SK-N-SH treated with all-trans-retinoic acid at 6 μM for 48 hours (cell line): Measurements from ENCODE around the gene FAR1.

ENCODE experiments used
- ATAC-seq: fragments of 200-7000 bp; cut with Tn5 transposase; 3 replicates; pipeline ENCODE4 v1.9.1; 2020; ENCODE audit warnings: mild to moderate bottlenecking, moderate library complexity
- ARNTL ChIP-seq: fragments of 450-650 bp; formaldehyde crosslinking; IDR thresholded peaks from 2 replicates; pipeline ENCODE4 v1.5.0; 2020; ENCODE audit warnings: low read depth, mild to moderate bottlenecking, moderate library complexity, borderline replicate concordance
- BACH2 ChIP-seq: fragments of 250-450 bp; sonication (Bioruptor Pico); IDR thresholded peaks from 2 replicates; pipeline ENCODE4 v1.9.0; 2021; ENCODE audit warnings: mild to moderate bottlenecking, borderline replicate concordance
- CSDC2 ChIP-seq: fragments of 250-450 bp; sonication (Bioruptor Pico); IDR thresholded peaks from 2 replicates; pipeline ENCODE4 v1.5.0; 2020; ENCODE audit warnings: mild to moderate bottlenecking, moderate library complexity
- CSRNP3 ChIP-seq: fragments of 250-450 bp; sonication (Bioruptor Pico); IDR thresholded peaks from 2 replicates; pipeline ENCODE4 v1.5.1; 2021; ENCODE audit warnings: mild to moderate bottlenecking, moderate library complexity
- ESRRG ChIP-seq: fragments of 250-450 bp; sonication (Bioruptor Pico); IDR thresholded peaks from 2 replicates; pipeline ENCODE4 v1.6.1; 2021; ENCODE audit warnings: mild to moderate bottlenecking
- GLIS3 ChIP-seq: fragments of 250-450 bp; sonication (Bioruptor Pico); IDR thresholded peaks from 2 replicates; pipeline ENCODE4 v1.5.0; 2020; ENCODE audit warnings: mild to moderate bottlenecking, moderate library complexity
- ISL1 ChIP-seq: fragments of 250-450 bp; sonication (Bioruptor Pico); IDR thresholded peaks from 2 replicates; pipeline ENCODE4 v2.1.2; 2022; ENCODE audit warnings: mild to moderate bottlenecking, moderate library complexity
- OSR1 ChIP-seq: fragments of 250-450 bp; sonication (Bioruptor Pico); IDR thresholded peaks from 2 replicates; pipeline ENCODE4 v1.8.0; 2022; ENCODE audit warnings: moderate library complexity, mild to moderate bottlenecking, inconsistent platforms
- PPARA ChIP-seq: fragments of 250-450 bp; sonication (Bioruptor Pico); IDR thresholded peaks from 2 replicates; pipeline ENCODE4 v1.5.0; 2020; ENCODE audit warnings: mild to moderate bottlenecking, borderline replicate concordance
- RARB ChIP-seq: fragments of 250-450 bp; sonication (Bioruptor Pico); IDR thresholded peaks from 2 replicates; pipeline ENCODE4 v1.8.0; 2021; ENCODE audit warnings: mild to moderate bottlenecking, moderate library complexity
- SNAI2 ChIP-seq: fragments of 250-450 bp; sonication (Bioruptor Pico); IDR thresholded peaks from 2 replicates; pipeline ENCODE4 v1.5.0; 2020; ENCODE audit warnings: mild to moderate bottlenecking, moderate library complexity
- TCF4 ChIP-seq: fragments of 250-450 bp; sonication (Bioruptor Pico); IDR thresholded peaks from 2 replicates; pipeline ENCODE4 v1.8.0; 2021; ENCODE audit warnings: mild to moderate bottlenecking, moderate library complexity, borderline replicate concordance
- TOX ChIP-seq: fragments of 250-450 bp; sonication (Bioruptor Pico); IDR thresholded peaks from 2 replicates; pipeline ENCODE4 v1.8.0; 2021; ENCODE audit warnings: mild to moderate bottlenecking, moderate library complexity, borderline replicate concordance
- TSHZ2 ChIP-seq: fragments of 250-450 bp; sonication (Bioruptor Pico); IDR thresholded peaks from 2 replicates; pipeline ENCODE4 v1.5.0; 2020; ENCODE audit warnings: mild to moderate bottlenecking, moderate library complexity
- ZC3H10 ChIP-seq: fragments of 250-450 bp; sonication (Bioruptor Pico); IDR thresholded peaks from 2 replicates; pipeline ENCODE4 v1.5.1; 2021; ENCODE audit warnings: mild to moderate bottlenecking, moderate library complexity
- ZFP3 ChIP-seq: fragments of 250-450 bp; sonication (Bioruptor Pico); IDR thresholded peaks from 2 replicates; pipeline ENCODE4 v1.5.0; 2020; ENCODE audit warnings: mild to moderate bottlenecking, moderate library complexity
- ZFP30 ChIP-seq: fragments of 450-650 bp; formaldehyde crosslinking; IDR thresholded peaks from 2 replicates; pipeline ENCODE4 v1.5.0; 2022; ENCODE audit warnings: mild to moderate bottlenecking, moderate library complexity
- ZNF565 ChIP-seq: fragments of 450-650 bp; formaldehyde crosslinking; conservative IDR thresholded peaks from 2 replicates; pipeline ENCODE4 v1.5.0; 2020; ENCODE audit warnings: low read depth, mild to moderate bottlenecking, moderate library complexity
- ZNF70 ChIP-seq: fragments of 450-650 bp; formaldehyde crosslinking; IDR thresholded peaks from 2 replicates; pipeline ENCODE4 v1.5.0; 2020; ENCODE audit warnings: mild to moderate bottlenecking, moderate library complexity
- TF ChIP-seq, protein P1 (sequence below): fragments of 250-450 bp; sonication (Bioruptor Pico); IDR thresholded peaks from 2 replicates; pipeline ENCODE4 v1.8.0; 2020; ENCODE audit warnings: mild to moderate bottlenecking, moderate library complexity, borderline replicate concordance
- TF ChIP-seq, protein P2 (sequence below): fragments of 250-450 bp; sonication (Bioruptor Pico); IDR thresholded peaks from 2 replicates; pipeline ENCODE4 v1.5.1; 2020; ENCODE audit warnings: low read depth, mild to moderate bottlenecking, moderate library complexity

FAR1 gene

GRCh38 chr11:13685461-13686108 is 17.1 kb downstream of the FAR1 start (continued):
- TF ChIP-seq, protein P1, sequence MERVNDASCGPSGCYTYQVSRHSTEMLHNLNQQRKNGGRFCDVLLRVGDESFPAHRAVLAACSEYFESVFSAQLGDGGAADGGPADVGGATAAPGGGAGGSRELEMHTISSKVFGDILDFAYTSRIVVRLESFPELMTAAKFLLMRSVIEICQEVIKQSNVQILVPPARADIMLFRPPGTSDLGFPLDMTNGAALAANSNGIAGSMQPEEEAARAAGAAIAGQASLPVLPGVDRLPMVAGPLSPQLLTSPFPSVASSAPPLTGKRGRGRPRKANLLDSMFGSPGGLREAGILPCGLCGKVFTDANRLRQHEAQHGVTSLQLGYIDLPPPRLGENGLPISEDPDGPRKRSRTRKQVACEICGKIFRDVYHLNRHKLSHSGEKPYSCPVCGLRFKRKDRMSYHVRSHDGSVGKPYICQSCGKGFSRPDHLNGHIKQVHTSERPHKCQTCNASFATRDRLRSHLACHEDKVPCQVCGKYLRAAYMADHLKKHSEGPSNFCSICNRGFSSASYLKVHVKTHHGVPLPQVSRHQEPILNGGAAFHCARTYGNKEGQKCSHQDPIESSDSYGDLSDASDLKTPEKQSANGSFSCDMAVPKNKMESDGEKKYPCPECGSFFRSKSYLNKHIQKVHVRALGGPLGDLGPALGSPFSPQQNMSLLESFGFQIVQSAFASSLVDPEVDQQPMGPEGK (CRISPR knock-in tag): no peak
- TF ChIP-seq ZNF70 (CRISPR knock-in tag) (no peak), BACH2 (no peak), CSDC2 (no peak)

DNA sequence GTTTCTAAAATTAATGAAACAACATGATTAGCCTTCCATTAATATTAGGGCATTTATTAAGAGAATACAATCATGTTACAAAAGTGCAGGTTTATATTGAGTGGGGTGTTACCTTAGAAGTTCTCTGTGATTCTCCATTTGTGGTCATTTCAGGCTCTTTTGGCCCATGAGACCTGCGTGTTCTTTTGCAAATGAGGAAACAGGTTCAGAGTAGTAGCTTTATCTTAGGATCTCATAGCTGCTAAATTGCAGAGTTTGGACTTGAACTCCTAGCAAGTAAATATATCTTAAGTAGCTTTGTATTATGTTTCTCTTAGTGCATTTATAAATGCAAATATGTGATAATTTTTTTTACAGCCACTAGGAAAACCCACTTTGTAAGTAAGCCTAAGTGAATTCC is 18.3 kb downstream of the FAR1 start:
- TF ChIP-seq ZC3H10 (no peak), RARB (no peak), ZNF70 (CRISPR knock-in tag) (no peak), ARNTL (CRISPR knock-in tag) (no peak), OSR1 (CRISPR knock-in tag) (no peak), SNAI2 (no peak), TSHZ2 (CRISPR knock-in tag) (no peak), ZFP3 (CRISPR knock-in tag) (no peak)
- TF ChIP-seq, all 23 proteins: peak for 0
- ATAC-seq: no peak

DNA sequence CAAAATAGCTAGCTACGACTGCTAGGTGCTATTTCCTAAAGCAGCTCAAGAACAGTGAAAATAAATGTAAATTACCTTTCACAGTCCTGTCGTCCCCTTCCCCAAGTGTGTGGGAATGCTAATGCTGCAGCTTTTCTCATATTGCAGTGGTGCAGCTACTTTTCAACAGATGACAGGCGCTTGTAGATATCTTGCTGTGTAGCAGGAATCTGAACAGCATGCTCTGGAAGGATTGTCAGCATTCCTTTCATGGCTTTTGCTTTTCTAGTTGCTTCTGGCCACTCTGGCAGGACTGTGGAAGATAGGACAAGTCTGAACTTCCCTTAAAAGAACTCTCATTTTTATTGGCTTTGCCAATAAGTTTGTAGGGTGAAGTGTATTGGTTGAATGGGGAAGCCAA is 18.8 kb downstream of the FAR1 start:
- TF ChIP-seq CSDC2 (no peak), TOX (no peak), ARNTL (CRISPR knock-in tag) (no peak), TCF4 (CRISPR knock-in tag) (no peak), PPARA (CRISPR knock-in tag) (no peak), GLIS3 (CRISPR knock-in tag) (no peak), ZNF70 (CRISPR knock-in tag) (no peak), ESRRG (CRISPR knock-in tag) (no peak), ZFP30 (CRISPR knock-in tag) (no peak), ZNF565 (CRISPR knock-in tag) (no peak), SNAI2 (no peak), ISL1 (CRISPR knock-in tag) (no peak), OSR1 (CRISPR knock-in tag) (no peak)
- TF ChIP-seq, protein P2, sequence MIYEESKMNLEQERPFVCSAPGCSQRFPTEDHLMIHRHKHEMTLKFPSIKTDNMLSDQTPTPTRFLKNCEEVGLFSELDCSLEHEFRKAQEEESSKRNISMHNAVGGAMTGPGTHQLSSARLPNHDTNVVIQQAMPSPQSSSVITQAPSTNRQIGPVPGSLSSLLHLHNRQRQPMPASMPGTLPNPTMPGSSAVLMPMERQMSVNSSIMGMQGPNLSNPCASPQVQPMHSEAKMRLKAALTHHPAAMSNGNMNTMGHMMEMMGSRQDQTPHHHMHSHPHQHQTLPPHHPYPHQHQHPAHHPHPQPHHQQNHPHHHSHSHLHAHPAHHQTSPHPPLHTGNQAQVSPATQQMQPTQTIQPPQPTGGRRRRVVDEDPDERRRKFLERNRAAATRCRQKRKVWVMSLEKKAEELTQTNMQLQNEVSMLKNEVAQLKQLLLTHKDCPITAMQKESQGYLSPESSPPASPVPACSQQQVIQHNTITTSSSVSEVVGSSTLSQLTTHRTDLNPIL (CRISPR knock-in tag): no peak
- no peak for ATAC-seq

DNA sequence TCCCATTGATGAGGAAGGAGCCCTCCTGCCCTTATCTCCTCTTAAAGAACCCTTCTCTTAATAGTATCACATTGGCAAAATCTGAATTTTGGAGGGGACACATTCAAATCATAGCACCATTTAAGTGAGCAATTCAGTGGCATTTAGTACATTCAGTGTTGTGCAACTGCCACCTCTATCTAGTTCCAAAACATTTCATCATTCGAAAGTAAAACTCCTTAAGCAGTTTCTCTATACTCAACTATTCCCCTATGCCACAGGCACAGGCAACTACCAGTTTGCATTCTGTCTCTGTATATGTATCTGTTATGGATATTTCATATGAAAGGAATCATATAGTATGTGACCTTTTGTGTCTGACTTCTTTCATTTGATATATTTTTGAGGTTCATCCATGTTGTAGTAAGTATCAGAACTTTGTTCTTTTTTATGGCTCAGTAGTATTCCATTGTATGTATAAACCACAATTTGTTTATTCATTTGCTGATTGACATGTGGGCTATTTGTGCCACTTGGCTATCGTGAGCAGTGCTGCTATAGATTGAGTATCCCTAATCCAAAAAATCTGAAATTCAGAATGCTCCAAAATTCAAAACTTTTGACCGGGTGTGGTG is 22.9 kb downstream of the FAR1 start:
- ATAC-seq: no peak
- TF ChIP-seq, protein P1 (CRISPR knock-in tag): no peak
- TF ChIP-seq RARB (no peak), TSHZ2 (CRISPR knock-in tag) (no peak), ARNTL (CRISPR knock-in tag) (no peak), SNAI2 (no peak), ZNF70 (CRISPR knock-in tag) (no peak), CSRNP3 (no peak), ISL1 (CRISPR knock-in tag) (no peak), OSR1 (CRISPR knock-in tag) (no peak)
- TF ChIP-seq, all 23 proteins: peak for 0
